Central memory CD8-positive, alpha-beta T cell (primary cell): ENCODE results near the gene NUDT8.
"Not testable (repeated sequence)": the region's sequence is repeated elsewhere in the genome, so short reads cannot be mapped to it uniquely, and the experiment has no call there.

Source experiments
- ATAC-seq: fragments of 150-1000 bp; cut with Tn5 transposase; replicated peaks from 2 replicates; pipeline ENCODE4 v1.10.0; 2022; ENCODE audit warnings: mild to moderate bottlenecking, moderate FRiP score, moderate number of reproducible peaks; ENCODE audit not compliant: poor library complexity, severe bottlenecking; ENCODE audit errors: extremely low read depth
- DNase-seq, 2 donors: peaks; one replicate each; pipeline ENCODE4 v3.0.0; 2021; ENCODE audit warnings: low spot score in 2 of 2
- H3K27ac Mint-ChIP-seq: one replicate; pipeline ENCODE4 v1.8.0; 2022; ENCODE audit warnings: low read depth, mild to moderate bottlenecking, moderate library complexity, mixed read lengths
- H3K27me3 Mint-ChIP-seq: one replicate; pipeline ENCODE4 v1.8.0; 2022; ENCODE audit warnings: mixed read lengths
- H3K36me3 Mint-ChIP-seq: one replicate; pipeline ENCODE4 v1.8.0; 2022; ENCODE audit warnings: mild to moderate bottlenecking, moderate library complexity, mixed read lengths; ENCODE audit not compliant: insufficient read depth
- H3K4me1 Mint-ChIP-seq: one replicate; pipeline ENCODE4 v1.8.0; 2022; ENCODE audit warnings: mixed read lengths
- H3K4me3 Mint-ChIP-seq: one replicate; pipeline ENCODE4 v1.8.0; 2022; ENCODE audit warnings: mild to moderate bottlenecking, moderate library complexity, mixed read lengths
- H3K9me3 Mint-ChIP-seq: one replicate; pipeline ENCODE4 v1.8.0; 2022; ENCODE audit warnings: mixed read lengths

Gene NUDT8

GRCh38 chr11:67592880-67593564 lies 36.7 kb downstream of the NUDT8 start:
- ATAC-seq (no peak), DNase-seq (no peak)
- Mint-ChIP-seq H3K36me3 (no peaks in the 10 kb centered on the region), H3K4me3 (no peak overlapping the region), H3K9me3 (no peaks in the 10 kb centered on the region), H3K4me1 (no peaks in the 10 kb centered on the region), H3K27me3 (no peaks in the 10 kb centered on the region), H3K27ac (no peak overlapping the region)

GRCh38 chr11:67588899-67589415 lies 40.8 kb downstream of the NUDT8 start:
- not testable (repeated sequence) for H3K27me3 Mint-ChIP-seq, H3K27ac Mint-ChIP-seq, H3K4me3 Mint-ChIP-seq, ATAC-seq, H3K9me3 Mint-ChIP-seq, DNase-seq
- H3K36me3 Mint-ChIP-seq, result peaks cover 13% of the 10 kb centered on the region
- H3K4me1 Mint-ChIP-seq, result peaks cover 20% of the 10 kb centered on the region

- H3K4me1 Mint-ChIP-seq, result peaks cover 25% of the 10 kb centered on the region
- ATAC-seq (no peak), DNase-seq (no peak)
- peaks cover 13% of the 10 kb centered on the region for H3K36me3 Mint-ChIP-seq
- H3K27me3 Mint-ChIP-seq, result no peaks in the 10 kb centered on the region
- no peaks in the 10 kb centered on the region for H3K9me3 Mint-ChIP-seq
- H3K4me3 Mint-ChIP-seq, result no peak overlapping the region
- H3K27ac Mint-ChIP-seq, result no peak overlapping the region
Observed at GRCh38 chr11:67588136-67588503, 41.6 kb downstream of the NUDT8 start.

- Mint-ChIP-seq H3K4me3 (no peak overlapping the region), H3K27me3 (no peaks in the 10 kb centered on the region), H3K27ac (peak overlapping the region; percentile 47), H3K9me3 (no peaks in the 10 kb centered on the region), H3K4me1 (peaks cover 36% of the 10 kb centered on the region), H3K36me3 (peaks cover 13% of the 10 kb centered on the region)
- DNase-seq, result no peak
- ATAC-seq, result no peak
Observed at GRCh38 chr11:67586568-67587250, 43.0 kb downstream of the NUDT8 start.

- Mint-ChIP-seq H3K27me3 (no peaks in the 10 kb centered on the region), H3K27ac (peak overlapping the region; percentile 47)
- no peak for ATAC-seq
Observed at GRCh38 chr11:67585911-67586310, 43.8 kb downstream of the NUDT8 start.

GRCh38 chr11:67584881-67585873 lies 44.6 kb downstream of the NUDT8 start:
- no peaks in the 10 kb centered on the region for H3K9me3 Mint-ChIP-seq

More at GRCh38 chr11:67585911-67586310, 43.8 kb downstream of the NUDT8 start:
- Mint-ChIP-seq H3K4me1 (peaks cover 36% of the 10 kb centered on the region), H3K4me3 (no peak overlapping the region), H3K9me3 (no peaks in the 10 kb centered on the region), H3K36me3 (peaks cover 13% of the 10 kb centered on the region)
- DNase-seq, result no peak

GRCh38 chr11:67584205-67584880 lies 45.4 kb downstream of the NUDT8 start:
- peak overlapping the region; percentile 13 for H3K27ac Mint-ChIP-seq

More at GRCh38 chr11:67584881-67585873, 44.6 kb downstream of the NUDT8 start:
- ATAC-seq, result no peak
- no peak for DNase-seq
- Mint-ChIP-seq H3K36me3 (peaks cover 13% of the 10 kb centered on the region), H3K27me3 (no peaks in the 10 kb centered on the region), H3K4me1 (peaks cover 36% of the 10 kb centered on the region), H3K27ac (peak overlapping the region; percentile 13), H3K4me3 (peak overlapping the region; percentile 85)

GRCh38 chr11:67583247-67584204 lies 46.2 kb downstream of the NUDT8 start, which contains the start of gene GSTP1:
Gene GSTP1, plus strand, starts transcription at chr11:67583812. Its CDS starts 32 bp downstream, at chr11:67583844.
- Mint-ChIP-seq H3K4me1 (peaks cover 46% of the 10 kb centered on the region), H3K9me3 (no peaks in the 10 kb centered on the region), H3K36me3 (peaks cover 13% of the 10 kb centered on the region), H3K27ac (peak within 1 kb of the TSS; percentile 64), H3K27me3 (no peaks in the 10 kb centered on the region), H3K4me3 (peak within 1 kb of the TSS; percentile 85)
- ATAC-seq (peak; percentile 84), DNase-seq (peak; percentile 53 to 61)

More at GRCh38 chr11:67584205-67584880, 45.4 kb downstream of the NUDT8 start:
- H3K4me3 Mint-ChIP-seq, result peak overlapping the region; percentile 85
- peaks cover 13% of the 10 kb centered on the region for H3K36me3 Mint-ChIP-seq
- H3K4me1 Mint-ChIP-seq, result peaks cover 42% of the 10 kb centered on the region
- ATAC-seq, result peak; percentile 17
- H3K9me3 Mint-ChIP-seq, result no peaks in the 10 kb centered on the region
- H3K27me3 Mint-ChIP-seq, result no peaks in the 10 kb centered on the region
- DNase-seq, result no peak

GRCh38 chr11:67582011-67582410 lies 47.7 kb downstream of the NUDT8 start:
- Mint-ChIP-seq H3K9me3 (no peaks in the 10 kb centered on the region), H3K4me1 (peaks cover 46% of the 10 kb centered on the region), H3K27ac (no peak overlapping the region), H3K36me3 (peaks cover 13% of the 10 kb centered on the region), H3K27me3 (peaks cover 5% of the 10 kb centered on the region), H3K4me3 (peak overlapping the region; percentile 85)
- DNase-seq (no peak), ATAC-seq (no peak)

- Mint-ChIP-seq H3K9me3 (no peaks in the 10 kb centered on the region), H3K27me3 (peaks cover 10% of the 10 kb centered on the region), H3K36me3 (peaks cover 13% of the 10 kb centered on the region), H3K4me1 (peaks cover 42% of the 10 kb centered on the region), H3K27ac (no peak overlapping the region), H3K4me3 (no peak overlapping the region)
- DNase-seq (no peak), ATAC-seq (no peak)
Observed at GRCh38 chr11:67581469-67581868, 48.3 kb downstream of the NUDT8 start.

GRCh38 chr11:67577951-67578350 lies 51.8 kb downstream of the NUDT8 start:
- H3K4me1 Mint-ChIP-seq, result peaks cover 20% of the 10 kb centered on the region
- H3K36me3 Mint-ChIP-seq, result no peaks in the 10 kb centered on the region
- DNase-seq, result no peak
- peaks cover 36% of the 10 kb centered on the region for H3K27me3 Mint-ChIP-seq
- H3K27ac Mint-ChIP-seq, result no peak overlapping the region
- H3K9me3 Mint-ChIP-seq, result no peaks in the 10 kb centered on the region
- ATAC-seq, result no peak
- H3K4me3 Mint-ChIP-seq, result no peak overlapping the region
